Retinal pigment epithelial cell (primary cell): ENCODE measurements around the gene OSBPL5.

Experiments used
- DNase-seq: peaks from one replicate; pipeline ENCODE4 v3.0.0-alpha.2; 2010; ENCODE audit warnings: low read depth
- H3K4me3 ChIP-seq: 2 replicates; pipeline ENCODE4 v1.5.1; 2011; ENCODE audit warnings: mild to moderate bottlenecking, low read length, control low read depth, moderate library complexity
- CTCF ChIP-seq: conservative IDR thresholded peaks from 2 replicates; pipeline ENCODE4 v1.5.1; 2011; ENCODE audit warnings: low read depth, low read length, control low read depth, inconsistent platforms

The OSBPL5 gene

GRCh38 chr11:3201677-3202181 is 36.6 kb upstream of the OSBPL5 start:
- DNase-seq, result no peak
- no peak overlapping the region for H3K4me3 ChIP-seq
- TF ChIP-seq CTCF, result no peak

- no peak for TF ChIP-seq CTCF
- no peak for DNase-seq
- H3K4me3 ChIP-seq, result no peak overlapping the region
Measured at GRCh38 chr11:3201112-3201581, 36.0 kb upstream of the OSBPL5 start.

GRCh38 chr11:3200388-3201111 is 35.4 kb upstream of the OSBPL5 start:
- DNase-seq, result no peak
- no peak overlapping the region for H3K4me3 ChIP-seq
- TF ChIP-seq CTCF, result no peak

- DNase-seq, result no peak
- no peak for TF ChIP-seq CTCF
- no peak overlapping the region for H3K4me3 ChIP-seq
Measured at GRCh38 chr11:3199537-3200295, 34.6 kb upstream of the OSBPL5 start.

- DNase-seq, result no peak
- no peak overlapping the region for H3K4me3 ChIP-seq
- TF ChIP-seq CTCF, result no peak
Measured at GRCh38 chr11:3198815-3199214, 33.7 kb upstream of the OSBPL5 start.

GRCh38 chr11:3197878-3198528 is 32.9 kb upstream of the OSBPL5 start:
- no peak for TF ChIP-seq CTCF
- DNase-seq, result no peak
- no peak overlapping the region for H3K4me3 ChIP-seq
